IPS-20b (cell line): ENCODE measurements around the gene ZBTB8A.

Source experiments
- H3K27ac ChIP-seq: one replicate; pipeline ENCODE4 v1.5.1; 2013; ENCODE audit warnings: low read length
- H3K27me3 ChIP-seq: 2 replicates; pipeline ENCODE4 v1.6.1; 2013; ENCODE audit warnings: mild to moderate bottlenecking, low read length, inconsistent platforms; ENCODE audit not compliant: insufficient read depth
- H3K36me3 ChIP-seq: 2 replicates; pipeline ENCODE4 v1.6.1; 2013; ENCODE audit warnings: low read depth, mild to moderate bottlenecking, inconsistent platforms, low read length, moderate library complexity; ENCODE audit not compliant: insufficient read depth
- H3K4me1 ChIP-seq: 2 replicates; pipeline ENCODE4 v1.6.1; 2013; ENCODE audit warnings: mild to moderate bottlenecking, control low read depth, inconsistent platforms, low read length, moderate library complexity; ENCODE audit not compliant: insufficient read depth
- H3K4me3 ChIP-seq: 2 replicates; pipeline ENCODE4 v1.5.1; 2013; ENCODE audit warnings: mild to moderate bottlenecking, low read length, inconsistent platforms
- H3K9ac ChIP-seq: 2 replicates; pipeline ENCODE4 v1.6.1; 2013; ENCODE audit warnings: low read depth, mild to moderate bottlenecking, inconsistent platforms, low read length, moderate library complexity
- H3K9me3 ChIP-seq: 2 replicates; pipeline ENCODE4 v1.6.1; 2013; ENCODE audit warnings: mild to moderate bottlenecking, low read depth, low read length, inconsistent platforms; ENCODE audit not compliant: insufficient read depth

Gene ZBTB8A

GRCh38 chr1:32647308-32648134 is 108.3 kb downstream of the ZBTB8A start:
- no peaks in the 10 kb centered on the region for H3K27me3 ChIP-seq
- peaks cover 11% of the 10 kb centered on the region for H3K4me1 ChIP-seq
- H3K4me3 ChIP-seq = no peak overlapping the region
- no peak overlapping the region for H3K27ac ChIP-seq
- no peaks in the 10 kb centered on the region for H3K9me3 ChIP-seq
- H3K9ac ChIP-seq = no peak overlapping the region
- H3K36me3 ChIP-seq = peaks cover 14% of the 10 kb centered on the region

DNA sequence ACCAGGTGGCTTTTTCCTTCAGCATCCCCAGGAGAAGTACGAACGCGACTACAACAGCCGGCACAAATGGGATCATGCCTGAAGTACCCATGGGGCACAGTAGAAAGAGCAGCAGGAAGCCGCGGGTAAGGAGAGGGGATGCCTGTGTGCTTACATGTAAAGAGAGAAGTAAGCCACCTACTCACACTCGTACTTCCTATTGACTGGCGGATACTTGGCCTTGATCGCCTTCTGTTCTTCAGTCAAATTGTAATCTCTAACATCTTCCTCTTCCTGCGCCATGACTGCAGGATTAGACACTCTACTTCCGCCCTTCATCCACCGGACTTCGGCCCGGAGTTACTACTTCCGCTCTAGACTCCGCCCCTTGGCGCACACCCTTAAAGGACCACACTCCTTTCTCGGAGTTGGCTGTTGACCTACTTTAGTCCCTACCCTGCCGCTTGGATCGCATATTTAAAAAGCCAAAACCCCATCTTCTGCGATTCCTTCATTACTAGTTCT is 111.1 kb downstream of the ZBTB8A start, which contains the start of gene ZBTB8OS:
Gene ZBTB8OS (minus strand): TSS at position 303 of the 504 bp plus-strand sequence. CDS start 21 bp downstream, at position 282.
- Histone ChIP-seq H3K4me3 (peak within 1 kb of the TSS; percentile 98), H3K27me3 (no peaks in the 10 kb centered on the region), H3K9me3 (no peaks in the 10 kb centered on the region), H3K36me3 (peaks cover 42% of the 10 kb centered on the region), H3K27ac (peak within 1 kb of the TSS; percentile 97), H3K4me1 (peaks cover 18% of the 10 kb centered on the region), H3K9ac (peak within 1 kb of the TSS; percentile 100)

GRCh38 chr1:32650752-32651460 is 111.7 kb downstream of the ZBTB8A start, which contains the start of gene RBBP4:
RBBP4 (plus strand) TSS chr1:32651208; CDS start chr1:32651307, 99 bp downstream.
- peaks cover 44% of the 10 kb centered on the region for H3K36me3 ChIP-seq
- no peaks in the 10 kb centered on the region for H3K9me3 ChIP-seq
- peaks cover 16% of the 10 kb centered on the region for H3K4me1 ChIP-seq
- H3K27me3 ChIP-seq = no peaks in the 10 kb centered on the region
- peak within 1 kb of the TSS; percentile 97 for H3K27ac ChIP-seq
- peak within 1 kb of the TSS; percentile 98 for H3K4me3 ChIP-seq
- H3K9ac ChIP-seq = peak within 1 kb of the TSS; percentile 100

GRCh38 chr1:32651461-32652073 is 112.3 kb downstream of the ZBTB8A start:
- Histone ChIP-seq H3K27ac (peak overlapping the region; percentile 97), H3K36me3 (peaks cover 49% of the 10 kb centered on the region), H3K27me3 (no peaks in the 10 kb centered on the region), H3K4me1 (peaks cover 16% of the 10 kb centered on the region), H3K9ac (peak overlapping the region; percentile 100), H3K9me3 (no peaks in the 10 kb centered on the region), H3K4me3 (peak overlapping the region; percentile 98)

DNA sequence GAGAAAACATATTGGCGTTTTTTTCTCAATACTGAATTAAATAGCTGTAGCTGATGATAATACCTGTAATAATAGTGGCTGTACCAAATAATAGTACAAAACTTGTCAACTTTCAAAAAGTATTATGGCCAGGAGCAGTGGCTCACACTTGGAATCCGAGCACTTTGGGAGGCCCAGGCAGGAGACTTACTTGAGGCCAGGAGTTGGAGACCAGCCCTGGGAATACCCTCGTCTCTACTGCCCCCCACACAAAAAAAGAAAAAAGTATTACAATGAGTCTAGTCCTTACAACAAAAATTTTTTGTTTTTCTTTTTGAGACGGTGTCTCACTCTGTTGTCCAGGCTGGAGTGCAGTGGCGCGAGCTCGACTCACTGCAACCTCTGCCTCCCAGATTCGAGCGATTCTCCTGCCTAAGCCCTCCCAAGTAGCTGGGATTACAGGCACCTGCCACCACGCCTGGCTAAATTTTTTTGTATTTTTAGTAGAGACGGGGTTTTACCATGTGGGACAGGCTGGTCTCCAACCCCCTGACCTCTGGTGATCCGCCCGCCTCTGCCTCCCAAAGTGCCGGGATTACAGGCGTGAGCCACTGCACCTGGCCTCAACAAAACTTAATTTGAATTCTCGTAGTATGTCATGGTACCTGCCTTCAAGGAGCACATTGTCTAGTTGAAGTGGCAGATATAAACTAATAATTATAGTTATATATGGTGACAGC is 113.2 kb downstream of the ZBTB8A start:
- Histone ChIP-seq H3K27me3 (no peaks in the 10 kb centered on the region), H3K36me3 (peaks cover 58% of the 10 kb centered on the region), H3K4me1 (peaks cover 16% of the 10 kb centered on the region), H3K9me3 (no peaks in the 10 kb centered on the region), H3K27ac (peak overlapping the region; percentile 97), H3K9ac (peak overlapping the region; percentile 100; the same call in 1 of the 2 replicates), H3K4me3 (peak overlapping the region; percentile 98)
